ENCODE measurements around the gene DACH1.

DNA sequence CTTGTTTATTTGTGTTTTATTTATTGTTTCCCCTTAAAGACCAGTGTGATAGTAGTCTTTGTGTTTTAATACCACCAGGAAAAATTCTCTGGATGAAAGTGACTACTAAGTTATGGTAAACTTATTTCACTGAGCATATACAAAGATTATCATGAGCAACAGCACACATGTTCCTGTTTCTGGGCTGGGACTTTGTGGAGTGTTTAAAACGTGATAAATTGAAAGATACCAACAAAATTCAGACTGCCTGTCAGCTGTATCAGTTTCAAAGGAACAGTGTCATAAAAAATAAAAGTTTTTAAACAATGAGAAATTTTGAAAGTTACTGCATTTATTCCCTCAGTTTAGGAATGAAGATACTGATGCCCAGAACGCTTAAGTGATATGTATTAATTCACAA, 259.4 kb downstream of the DACH1 start:
- TF ChIP-seq, protein P1, sequence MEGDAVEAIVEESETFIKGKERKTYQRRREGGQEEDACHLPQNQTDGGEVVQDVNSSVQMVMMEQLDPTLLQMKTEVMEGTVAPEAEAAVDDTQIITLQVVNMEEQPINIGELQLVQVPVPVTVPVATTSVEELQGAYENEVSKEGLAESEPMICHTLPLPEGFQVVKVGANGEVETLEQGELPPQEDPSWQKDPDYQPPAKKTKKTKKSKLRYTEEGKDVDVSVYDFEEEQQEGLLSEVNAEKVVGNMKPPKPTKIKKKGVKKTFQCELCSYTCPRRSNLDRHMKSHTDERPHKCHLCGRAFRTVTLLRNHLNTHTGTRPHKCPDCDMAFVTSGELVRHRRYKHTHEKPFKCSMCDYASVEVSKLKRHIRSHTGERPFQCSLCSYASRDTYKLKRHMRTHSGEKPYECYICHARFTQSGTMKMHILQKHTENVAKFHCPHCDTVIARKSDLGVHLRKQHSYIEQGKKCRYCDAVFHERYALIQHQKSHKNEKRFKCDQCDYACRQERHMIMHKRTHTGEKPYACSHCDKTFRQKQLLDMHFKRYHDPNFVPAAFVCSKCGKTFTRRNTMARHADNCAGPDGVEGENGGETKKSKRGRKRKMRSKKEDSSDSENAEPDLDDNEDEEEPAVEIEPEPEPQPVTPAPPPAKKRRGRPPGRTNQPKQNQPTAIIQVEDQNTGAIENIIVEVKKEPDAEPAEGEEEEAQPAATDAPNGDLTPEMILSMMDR (IDR thresholded peaks at IDR 0.05; ENCODE audit: low read depth, low read length): no peak
- no peak for TF ChIP-seq POLR2A (IDR thresholded peaks at IDR 0.05; ENCODE audit: extremely low read depth, insufficient read length)

Measured in NB4 (cell line).